22Rv1 (cell line): ENCODE measurements around the gene NXPE3.

ENCODE experiments used
- CTCF ChIP-seq: fragments of 450-650 bp; IDR thresholded peaks from 2 replicates; pipeline ENCODE4 v1.5.1; 2017; ENCODE audit warnings: mild to moderate bottlenecking
- ZFX ChIP-seq: fragments of 450-650 bp; IDR thresholded peaks from 2 replicates; pipeline ENCODE4 v1.6.1; 2017; ENCODE audit warnings: antibody characterized with exemption, borderline replicate concordance

- TF ChIP-seq CTCF, result no peak
- TF ChIP-seq ZFX, result no peak
Measured at GRCh38 chr3:101847328-101847727, 68.3 kb downstream of the NXPE3 start.
